HEK293 (cell line): ENCODE measurements around the gene SHROOM1.

Experiments used
- ZBTB7A ChIP-seq: fragments of 450-650 bp; formaldehyde crosslinking; IDR thresholded peaks from 2 replicates; pipeline ENCODE4 v1.5.1; 2016; ENCODE audit warnings: low read depth, missing biosample characterization, missing genetic modification characterization
- ZNF211 ChIP-seq: fragments of 450-650 bp; formaldehyde crosslinking; IDR thresholded peaks from 2 replicates; pipeline ENCODE4 v1.5.1; 2016; ENCODE audit warnings: low read depth, missing biosample characterization, missing genetic modification characterization
- ZNF274 ChIP-seq, 2 experiments: fragments of 200-500 bp in 1 of 2; fragments of 450-650 bp in 1 of 2; sonication (Bioruptor generic) in 1 of 2; formaldehyde crosslinking in 1 of 2; IDR thresholded peaks; 2 replicates each; pipeline versions ENCODE4 v1.5.1 to v1.6.1; 2014 to 2016; ENCODE audit warnings: borderline replicate concordance in 1 of 2, inconsistent platforms in 1 of 2, low read length in 1 of 2, missing biosample characterization in 1 of 2, missing genetic modification characterization in 1 of 2
- TF ChIP-seq, protein P1 (sequence below): fragments of 450-650 bp; formaldehyde crosslinking; IDR thresholded peaks from 2 replicates; pipeline ENCODE4 v1.5.1; 2017; ENCODE audit warnings: missing biosample characterization, missing genetic modification characterization

DNA sequence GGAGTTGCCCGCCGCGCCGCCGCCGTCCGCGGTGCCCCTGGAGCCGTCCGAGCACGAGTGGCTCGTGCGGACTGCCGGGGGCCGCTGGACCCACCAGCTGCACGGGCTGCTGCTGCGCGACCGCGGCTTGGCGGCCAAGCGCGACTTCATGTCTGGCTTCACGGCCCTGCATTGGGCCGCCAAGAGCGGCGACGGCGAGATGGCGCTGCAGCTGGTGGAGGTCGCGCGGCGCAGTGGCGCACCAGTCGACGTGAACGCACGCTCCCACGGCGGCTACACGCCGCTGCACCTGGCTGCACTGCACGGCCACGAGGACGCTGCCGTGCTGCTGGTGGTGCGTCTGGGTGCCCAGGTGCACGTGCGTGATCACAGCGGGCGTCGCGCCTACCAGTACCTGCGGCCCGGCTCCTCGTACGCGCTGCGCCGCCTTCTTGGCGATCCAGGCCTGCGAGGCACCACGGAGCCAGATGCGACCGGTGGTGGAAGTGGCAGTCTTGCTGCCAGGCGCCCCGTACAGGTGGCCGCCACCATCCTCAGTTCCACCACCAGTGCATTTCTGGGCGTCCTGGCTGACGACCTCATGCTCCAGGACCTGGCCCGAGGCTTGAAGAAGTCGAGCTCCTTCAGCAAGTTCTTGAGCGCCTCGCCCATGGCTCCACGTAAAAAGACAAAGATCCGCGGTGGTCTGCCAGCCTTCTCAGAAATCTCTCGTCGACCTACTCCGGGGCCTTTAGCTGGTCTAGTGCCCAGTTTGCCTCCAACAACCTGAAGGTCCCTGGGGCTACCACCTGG, 15.7 kb downstream of the SHROOM1 start:
- TF ChIP-seq ZNF274 (IDR thresholded peaks at IDR 0.05; ENCODE audit: low read length) (no peak), ZNF274 (tag by site-specific recombination; IDR thresholded peaks at IDR 0.05; ENCODE audit: borderline replicate concordance) (no peak), ZBTB7A (no peak), ZNF211 (tag by site-specific recombination) (no peak)
- TF ChIP-seq, protein P1, sequence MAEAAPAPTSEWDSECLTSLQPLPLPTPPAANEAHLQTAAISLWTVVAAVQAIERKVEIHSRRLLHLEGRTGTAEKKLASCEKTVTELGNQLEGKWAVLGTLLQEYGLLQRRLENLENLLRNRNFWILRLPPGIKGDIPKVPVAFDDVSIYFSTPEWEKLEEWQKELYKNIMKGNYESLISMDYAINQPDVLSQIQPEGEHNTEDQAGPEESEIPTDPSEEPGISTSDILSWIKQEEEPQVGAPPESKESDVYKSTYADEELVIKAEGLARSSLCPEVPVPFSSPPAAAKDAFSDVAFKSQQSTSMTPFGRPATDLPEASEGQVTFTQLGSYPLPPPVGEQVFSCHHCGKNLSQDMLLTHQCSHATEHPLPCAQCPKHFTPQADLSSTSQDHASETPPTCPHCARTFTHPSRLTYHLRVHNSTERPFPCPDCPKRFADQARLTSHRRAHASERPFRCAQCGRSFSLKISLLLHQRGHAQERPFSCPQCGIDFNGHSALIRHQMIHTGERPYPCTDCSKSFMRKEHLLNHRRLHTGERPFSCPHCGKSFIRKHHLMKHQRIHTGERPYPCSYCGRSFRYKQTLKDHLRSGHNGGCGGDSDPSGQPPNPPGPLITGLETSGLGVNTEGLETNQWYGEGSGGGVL (tag by site-specific recombination): no peak
